Measurements from ENCODE around the gene KCNJ3.

KCNJ3 gene

DNA sequence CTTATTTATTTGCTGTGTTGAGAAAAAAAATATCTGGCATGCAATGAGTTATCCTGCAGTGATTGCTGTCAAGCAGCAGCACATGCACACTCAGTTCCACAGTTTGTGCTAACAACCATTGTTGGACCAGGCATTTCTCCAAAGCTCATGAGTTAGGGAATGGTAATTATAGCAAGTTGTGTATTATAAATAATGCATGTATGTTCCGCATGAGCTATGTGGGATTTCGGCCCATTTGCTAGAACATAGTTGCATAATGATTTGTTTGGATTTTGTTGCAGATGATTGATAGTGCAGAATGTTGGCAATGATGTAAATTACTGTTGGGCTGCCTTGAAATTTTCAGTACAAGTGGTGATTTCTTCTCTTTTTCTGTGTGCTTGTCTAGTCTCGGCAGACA lies 10.7 kb downstream of the KCNJ3 start:
- DNase-seq = no peak
- TF ChIP-seq CTCF (IDR thresholded peaks at IDR 0.05; ENCODE audit: low read depth, low read length) = no peak
- Histone ChIP-seq H3K4me3 (ENCODE audit: low read depth, low read length) (no peak overlapping the region), H3K27me3 (no peaks in the 10 kb centered on the region), H3K4me1 (no peaks in the 10 kb centered on the region), H3K36me3 (no peaks in the 10 kb centered on the region), H3K9me3 (no peaks in the 10 kb centered on the region)

GRCh38 chr2:154710078-154710477 lies 11.6 kb downstream of the KCNJ3 start:
- DNase-seq = no peak
- Histone ChIP-seq H3K36me3 (no peaks in the 10 kb centered on the region), H3K9me3 (no peaks in the 10 kb centered on the region), H3K4me1 (no peaks in the 10 kb centered on the region), H3K4me3 (ENCODE audit: low read depth, low read length) (no peak overlapping the region), H3K27me3 (no peaks in the 10 kb centered on the region)
- TF ChIP-seq CTCF (IDR thresholded peaks at IDR 0.05; ENCODE audit: low read depth, low read length) = no peak

DNA sequence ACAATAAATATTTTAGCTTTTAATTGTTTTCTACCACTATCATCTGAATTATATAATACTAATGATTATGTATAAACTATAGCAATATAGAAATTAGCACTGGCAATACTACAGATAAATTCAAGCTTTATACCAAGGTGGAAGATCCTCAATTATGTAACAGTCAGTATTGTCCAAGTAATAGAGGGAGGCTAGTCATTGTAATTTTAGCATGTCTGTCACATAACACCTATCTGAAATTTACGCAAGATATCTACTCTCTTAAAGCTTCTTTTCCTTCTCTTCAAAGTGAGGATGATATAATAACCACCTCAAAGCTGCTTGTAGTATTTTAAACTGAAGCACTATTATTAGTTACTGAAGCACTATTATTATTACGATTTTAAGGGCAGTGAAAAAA lies 12.2 kb downstream of the KCNJ3 start:
- no peaks in the 10 kb centered on the region for H3K4me1 ChIP-seq
- no peak for DNase-seq
- no peaks in the 10 kb centered on the region for H3K9me3 ChIP-seq
- no peaks in the 10 kb centered on the region for H3K36me3 ChIP-seq
- no peaks in the 10 kb centered on the region for H3K27me3 ChIP-seq
- H3K4me3 ChIP-seq (ENCODE audit: low read depth, low read length) = no peak overlapping the region
- no peak for TF ChIP-seq CTCF (IDR thresholded peaks at IDR 0.05; ENCODE audit: low read depth, low read length)

- no peaks in the 10 kb centered on the region for H3K9me3 ChIP-seq
- DNase-seq = no peak
- H3K4me1 ChIP-seq = no peaks in the 10 kb centered on the region
- no peak overlapping the region for H3K4me3 ChIP-seq (ENCODE audit: low read depth, low read length)
- H3K36me3 ChIP-seq = no peaks in the 10 kb centered on the region
- no peaks in the 10 kb centered on the region for H3K27me3 ChIP-seq
- no peak for TF ChIP-seq CTCF (IDR thresholded peaks at IDR 0.05; ENCODE audit: low read depth, low read length)
Observed at GRCh38 chr2:154713675-154714074, 15.2 kb downstream of the KCNJ3 start.

DNA sequence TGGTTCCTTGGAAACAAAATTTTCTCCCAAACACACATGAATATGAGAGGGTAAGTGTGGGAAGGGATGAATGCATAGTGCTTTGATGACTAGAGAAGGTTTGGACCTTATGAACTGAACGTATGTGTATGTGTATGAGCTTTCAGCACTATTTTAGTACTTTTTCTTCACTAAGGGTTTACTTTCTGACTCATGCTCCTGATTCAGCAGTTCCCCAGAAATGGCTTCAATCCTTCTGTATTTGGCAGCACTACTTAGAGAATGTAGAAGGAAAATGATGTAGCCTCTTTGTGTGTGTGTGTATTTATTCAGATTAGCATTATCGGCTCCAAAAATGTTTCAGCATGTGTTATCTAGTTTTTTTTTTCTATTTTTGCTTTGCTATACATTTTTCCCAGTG lies 22.2 kb downstream of the KCNJ3 start:
- DNase-seq = no peak
- no peak for TF ChIP-seq CTCF (IDR thresholded peaks at IDR 0.05; ENCODE audit: low read depth, low read length)
- Histone ChIP-seq H3K9me3 (no peaks in the 10 kb centered on the region), H3K4me1 (no peaks in the 10 kb centered on the region), H3K4me3 (ENCODE audit: low read depth, low read length) (no peak overlapping the region), H3K36me3 (no peaks in the 10 kb centered on the region), H3K27me3 (no peaks in the 10 kb centered on the region)

GRCh38 chr2:154724194-154724797 lies 25.8 kb downstream of the KCNJ3 start:
- Histone ChIP-seq H3K4me1 (no peaks in the 10 kb centered on the region), H3K9me3 (no peaks in the 10 kb centered on the region), H3K4me3 (ENCODE audit: low read depth, low read length) (no peak overlapping the region), H3K36me3 (no peaks in the 10 kb centered on the region), H3K27me3 (no peaks in the 10 kb centered on the region)
- TF ChIP-seq CTCF (IDR thresholded peaks at IDR 0.05; ENCODE audit: low read depth, low read length) = no peak
- DNase-seq = no peak

All from BE2C (cell line).